ACC112 (cell line): Measurements from ENCODE around the gene GNAO1.

Experiments used
- H2AFZ ChIP-seq: fragments of 200-600 bp; sonication (generic); one replicate; pipeline ENCODE4 v1.6.0; 2017; ENCODE audit warnings: antibody characterized with exemption, low read length; ENCODE audit not compliant: unreplicated experiment
- H3K27ac ChIP-seq: fragments of 200-600 bp; sonication (generic); 2 replicates; pipeline ENCODE4 v1.5.1; 2014; ENCODE audit warnings: low read depth, mild to moderate bottlenecking, antibody characterized with exemption, low read length, moderate library complexity
- H3K27me3 ChIP-seq: fragments of 200-600 bp; sonication (generic); 2 replicates; pipeline ENCODE4 v1.6.1; 2014; ENCODE audit warnings: mild to moderate bottlenecking, antibody characterized with exemption, low read length, moderate library complexity, mixed read lengths; ENCODE audit not compliant: insufficient read depth
- H3K36me3 ChIP-seq: fragments of 200-600 bp; sonication (generic); 2 replicates; pipeline ENCODE4 v1.6.1; 2016; ENCODE audit warnings: mild to moderate bottlenecking, antibody characterized with exemption, low read length, moderate library complexity, mixed read lengths; ENCODE audit not compliant: insufficient read depth
- H3K4me1 ChIP-seq: fragments of 200-600 bp; sonication (generic); one replicate; pipeline ENCODE4 v1.6.1; 2016; ENCODE audit warnings: low read length, mixed read lengths; ENCODE audit not compliant: insufficient read depth, unreplicated experiment, control insufficient read depth
- H3K4me3 ChIP-seq: fragments of 200-600 bp; sonication (generic); 2 replicates; pipeline ENCODE4 v1.5.1; 2014; ENCODE audit warnings: mild to moderate bottlenecking, low read depth, low read length
- H3K79me2 ChIP-seq: fragments of 200-600 bp; sonication (generic); one replicate; pipeline ENCODE4 v1.6.0; 2016; ENCODE audit warnings: low read length; ENCODE audit not compliant: control insufficient read depth, unreplicated experiment, insufficient read depth

The GNAO1 gene

DNA sequence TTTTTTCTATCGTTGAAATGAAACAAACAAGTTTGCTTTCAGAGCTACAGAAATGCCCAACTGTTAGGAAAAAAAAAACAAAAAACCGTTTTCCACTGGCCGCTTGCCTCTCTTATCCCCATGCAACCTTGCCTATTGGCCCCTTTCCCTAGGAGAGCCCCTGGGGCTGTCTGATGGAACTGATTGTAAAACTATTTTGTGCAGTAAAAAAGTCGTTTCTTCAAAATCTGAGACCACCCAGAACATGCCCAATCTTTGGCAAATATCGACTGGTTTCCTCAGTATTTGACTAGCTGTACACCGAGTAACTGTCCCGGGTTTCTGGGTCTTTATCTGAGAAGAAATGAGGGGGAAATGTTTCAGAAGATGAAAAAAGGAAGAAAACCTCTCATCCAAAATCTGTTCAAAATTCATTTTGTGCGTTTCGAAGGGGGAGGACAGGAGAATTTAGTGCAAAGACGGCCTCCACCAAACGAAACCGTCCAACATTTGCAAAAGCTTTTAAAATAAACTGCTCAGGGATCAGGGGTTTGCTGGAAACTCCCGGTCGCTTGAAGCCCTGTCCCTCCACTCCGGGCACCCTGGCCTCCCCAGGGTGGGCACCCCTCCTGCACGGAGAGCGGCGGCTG, 1.1 kb upstream of the GNAO1 start:
- H2AFZ ChIP-seq = no peak overlapping the region
- H3K36me3 ChIP-seq = no peaks in the 10 kb centered on the region
- H3K27ac ChIP-seq = no peak overlapping the region
- no peaks in the 10 kb centered on the region for H3K79me2 ChIP-seq
- no peaks in the 10 kb centered on the region for H3K4me1 ChIP-seq
- peak overlapping the region; percentile 71 for H3K4me3 ChIP-seq
- peaks cover 83% of the 10 kb centered on the region for H3K27me3 ChIP-seq

DNA sequence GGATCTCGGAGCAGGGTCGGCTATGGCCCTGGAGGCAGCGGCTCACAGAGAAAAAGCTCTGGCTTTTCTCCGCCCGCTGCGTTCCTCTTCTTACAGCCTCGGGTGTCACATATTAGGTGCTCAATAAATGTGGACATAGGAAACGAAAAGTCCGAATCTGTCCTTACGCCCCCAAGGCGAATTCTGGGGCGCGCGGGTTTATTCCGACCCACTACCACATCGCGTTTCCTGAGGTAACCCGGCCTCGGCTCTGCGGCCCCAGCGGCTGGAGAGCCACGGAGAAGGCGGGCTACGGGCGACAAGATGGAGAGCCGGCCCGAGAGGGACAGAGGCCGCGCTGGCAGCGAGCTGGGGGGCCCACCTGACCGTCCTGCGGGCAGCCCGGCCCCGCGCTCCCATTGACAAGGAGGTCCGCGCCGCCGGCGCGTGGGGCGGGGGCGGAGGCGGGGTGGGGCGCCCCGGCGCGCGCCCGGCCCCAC, 573 bp upstream of the GNAO1 start:
- H3K27ac ChIP-seq = no peak overlapping the region
- H3K27me3 ChIP-seq = peaks cover 88% of the 10 kb centered on the region
- peak overlapping the region; percentile 0 for H2AFZ ChIP-seq
- H3K4me3 ChIP-seq = peak overlapping the region; percentile 71
- H3K4me1 ChIP-seq = no peaks in the 10 kb centered on the region
- no peaks in the 10 kb centered on the region for H3K79me2 ChIP-seq
- no peaks in the 10 kb centered on the region for H3K36me3 ChIP-seq

DNA sequence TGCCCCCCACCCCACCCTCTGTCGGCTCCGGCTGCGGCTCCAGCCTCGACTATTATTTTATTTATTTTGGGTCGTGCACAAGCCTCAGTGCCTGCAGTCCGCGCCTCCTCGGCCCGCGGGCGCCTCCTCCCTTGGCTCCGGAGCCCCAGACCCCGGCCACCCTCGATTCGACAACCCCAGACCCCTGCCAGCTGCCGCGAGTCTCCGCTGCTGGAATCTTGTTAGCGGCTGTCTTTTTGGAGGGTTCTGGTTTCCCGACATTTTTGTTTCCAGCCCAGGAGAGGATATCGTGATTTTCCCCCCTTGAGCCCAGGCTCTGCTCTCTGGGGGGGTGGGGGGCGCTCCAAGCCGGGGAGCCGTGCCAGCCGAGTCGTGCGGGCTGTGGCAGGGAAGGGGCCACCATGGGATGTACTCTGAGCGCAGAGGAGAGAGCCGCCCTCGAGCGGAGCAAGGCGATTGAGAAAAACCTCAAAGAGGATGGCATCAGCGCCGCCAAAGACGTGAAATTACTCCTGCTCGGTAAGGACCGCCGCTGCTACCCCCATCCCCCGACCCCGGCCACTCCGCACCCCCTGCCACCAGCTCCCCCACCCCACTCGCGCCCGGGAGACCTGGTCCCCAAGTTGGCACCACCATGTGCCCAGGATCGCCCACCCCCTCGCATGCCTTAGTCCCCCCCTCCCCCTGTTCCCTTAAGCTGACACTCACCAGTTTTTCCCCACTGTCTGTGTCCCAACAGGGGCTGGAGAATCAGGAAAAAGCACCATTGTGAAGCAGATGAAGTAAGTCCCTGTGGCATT, 746 bp downstream of the GNAO1 start:
- Histone ChIP-seq H3K4me1 (no peaks in the 10 kb centered on the region), H3K36me3 (no peaks in the 10 kb centered on the region), H3K27ac (no peak overlapping the region), H3K79me2 (no peaks in the 10 kb centered on the region), H3K4me3 (peak overlapping the region; percentile 54; the same call in 1 of the 2 replicates), H2AFZ (no peak overlapping the region), H3K27me3 (peaks cover 94% of the 10 kb centered on the region)

DNA sequence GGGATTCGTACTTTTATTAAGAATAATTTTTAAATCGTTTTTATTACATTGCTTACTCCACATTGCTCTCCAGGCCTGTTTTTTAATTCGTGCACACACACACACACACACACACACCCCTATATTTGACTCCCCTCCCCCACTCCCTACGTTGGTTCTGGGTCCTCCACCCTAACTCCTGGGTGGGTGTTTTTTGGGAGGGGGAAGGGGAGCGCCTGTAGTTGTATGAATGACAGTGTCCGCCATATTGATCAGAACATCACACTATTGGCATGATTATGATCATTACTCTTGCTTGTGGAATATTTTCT, 1.3 kb downstream of the GNAO1 start:
- H3K36me3 ChIP-seq = no peaks in the 10 kb centered on the region
- no peaks in the 10 kb centered on the region for H3K79me2 ChIP-seq
- no peak overlapping the region for H3K27ac ChIP-seq
- H3K4me1 ChIP-seq = no peaks in the 10 kb centered on the region
- peaks cover 96% of the 10 kb centered on the region for H3K27me3 ChIP-seq
- H2AFZ ChIP-seq = no peak overlapping the region
- no peak overlapping the region for H3K4me3 ChIP-seq

GRCh38 chr16:56192986-56193945, 2.0 kb downstream of the GNAO1 start:
- H3K79me2 ChIP-seq = no peaks in the 10 kb centered on the region
- H3K27me3 ChIP-seq = peaks cover 97% of the 10 kb centered on the region
- H3K27ac ChIP-seq = no peak overlapping the region
- no peak overlapping the region for H3K4me3 ChIP-seq
- no peak overlapping the region for H2AFZ ChIP-seq
- H3K4me1 ChIP-seq = no peaks in the 10 kb centered on the region
- no peaks in the 10 kb centered on the region for H3K36me3 ChIP-seq

DNA sequence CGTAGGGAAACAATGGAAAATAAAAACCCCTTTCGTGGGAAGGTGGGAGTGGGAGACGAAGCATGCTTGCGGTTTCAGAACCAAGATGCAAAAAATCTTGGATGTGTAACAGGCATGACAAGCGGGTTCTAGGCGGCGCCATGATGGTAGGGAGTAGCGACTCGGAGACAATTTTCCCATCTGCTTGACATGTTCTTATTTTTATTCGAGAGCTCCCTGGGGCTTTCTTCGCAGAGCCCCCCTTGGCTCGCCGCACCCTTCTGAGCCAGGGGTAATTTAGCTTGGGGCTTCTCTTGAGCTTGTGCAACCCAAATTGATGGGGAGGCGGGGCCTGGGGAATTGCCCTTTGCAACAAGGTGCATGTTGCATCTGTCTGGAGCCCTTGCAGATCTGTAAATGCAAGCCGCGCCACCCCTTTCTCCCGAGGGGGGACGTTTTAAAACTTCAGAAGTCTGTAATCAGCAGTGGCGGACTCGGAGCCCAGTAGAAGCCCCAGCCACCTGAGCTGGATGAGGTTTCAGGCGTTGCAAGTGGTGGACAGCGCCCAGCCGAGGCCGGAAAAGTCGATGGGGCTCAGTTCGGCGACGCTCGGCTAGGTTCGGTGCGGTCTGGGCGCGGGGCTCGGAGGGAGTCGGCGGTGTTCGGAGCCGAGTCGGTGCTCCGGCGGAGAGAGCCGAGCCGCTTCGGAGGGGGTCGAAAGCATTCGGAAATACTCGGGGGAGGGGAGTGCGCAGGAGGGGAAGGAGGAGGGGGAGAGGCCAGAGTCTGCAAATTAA, 2.9 kb downstream of the GNAO1 start:
- no peak overlapping the region for H3K4me3 ChIP-seq
- no peak overlapping the region for H3K27ac ChIP-seq
- no peaks in the 10 kb centered on the region for H3K4me1 ChIP-seq
- no peaks in the 10 kb centered on the region for H3K79me2 ChIP-seq
- H2AFZ ChIP-seq = no peak overlapping the region
- no peaks in the 10 kb centered on the region for H3K36me3 ChIP-seq
- H3K27me3 ChIP-seq = peaks cover 89% of the 10 kb centered on the region

DNA sequence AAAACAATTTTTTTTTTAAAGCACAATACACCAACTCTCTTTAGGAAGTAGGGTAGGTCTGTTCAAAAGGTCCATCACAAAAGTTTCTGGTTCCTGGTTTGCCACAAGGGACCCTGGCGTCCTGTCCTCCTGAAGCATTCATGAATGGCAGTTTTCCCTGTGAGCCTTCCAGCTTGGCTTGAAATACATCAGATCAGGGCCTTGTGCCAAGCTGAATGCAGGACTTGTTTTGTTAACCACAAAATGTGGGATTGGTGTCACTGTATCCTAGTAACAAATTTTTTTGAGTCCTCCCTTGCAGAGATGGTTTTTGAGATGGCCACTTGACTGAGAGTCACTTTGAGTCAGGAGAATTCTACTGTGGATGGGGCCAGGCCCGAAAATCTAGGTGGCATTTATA, 3.9 kb downstream of the GNAO1 start:
- H3K27ac ChIP-seq = no peak overlapping the region
- H3K4me3 ChIP-seq = no peak overlapping the region
- H2AFZ ChIP-seq = no peak overlapping the region
- H3K4me1 ChIP-seq = no peaks in the 10 kb centered on the region
- H3K27me3 ChIP-seq = peaks cover 79% of the 10 kb centered on the region
- no peaks in the 10 kb centered on the region for H3K79me2 ChIP-seq
- H3K36me3 ChIP-seq = no peaks in the 10 kb centered on the region

DNA sequence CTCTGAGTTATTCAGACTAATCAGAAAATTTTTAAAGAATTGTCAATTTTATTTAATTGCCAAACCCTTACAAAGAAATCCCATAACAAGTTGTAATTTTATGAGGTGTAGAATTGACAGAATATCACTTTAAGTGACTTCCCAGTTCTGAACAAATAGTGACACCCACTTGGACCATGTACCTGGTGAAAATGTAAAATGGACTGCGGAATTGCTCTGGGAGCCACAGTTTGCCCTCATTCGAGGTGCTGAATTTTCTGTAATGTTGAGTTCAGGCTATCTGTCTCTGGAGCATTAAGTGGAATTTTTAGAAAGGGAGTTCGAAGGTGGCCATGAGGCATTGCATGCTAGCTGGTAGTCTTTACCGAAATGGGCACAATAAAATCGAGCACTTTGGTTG, 5.1 kb downstream of the GNAO1 start:
- Histone ChIP-seq H3K27me3 (peaks cover 69% of the 10 kb centered on the region), H3K79me2 (no peaks in the 10 kb centered on the region), H3K4me3 (no peak overlapping the region), H3K4me1 (no peaks in the 10 kb centered on the region), H3K27ac (no peak overlapping the region), H2AFZ (no peak overlapping the region), H3K36me3 (no peaks in the 10 kb centered on the region)

DNA sequence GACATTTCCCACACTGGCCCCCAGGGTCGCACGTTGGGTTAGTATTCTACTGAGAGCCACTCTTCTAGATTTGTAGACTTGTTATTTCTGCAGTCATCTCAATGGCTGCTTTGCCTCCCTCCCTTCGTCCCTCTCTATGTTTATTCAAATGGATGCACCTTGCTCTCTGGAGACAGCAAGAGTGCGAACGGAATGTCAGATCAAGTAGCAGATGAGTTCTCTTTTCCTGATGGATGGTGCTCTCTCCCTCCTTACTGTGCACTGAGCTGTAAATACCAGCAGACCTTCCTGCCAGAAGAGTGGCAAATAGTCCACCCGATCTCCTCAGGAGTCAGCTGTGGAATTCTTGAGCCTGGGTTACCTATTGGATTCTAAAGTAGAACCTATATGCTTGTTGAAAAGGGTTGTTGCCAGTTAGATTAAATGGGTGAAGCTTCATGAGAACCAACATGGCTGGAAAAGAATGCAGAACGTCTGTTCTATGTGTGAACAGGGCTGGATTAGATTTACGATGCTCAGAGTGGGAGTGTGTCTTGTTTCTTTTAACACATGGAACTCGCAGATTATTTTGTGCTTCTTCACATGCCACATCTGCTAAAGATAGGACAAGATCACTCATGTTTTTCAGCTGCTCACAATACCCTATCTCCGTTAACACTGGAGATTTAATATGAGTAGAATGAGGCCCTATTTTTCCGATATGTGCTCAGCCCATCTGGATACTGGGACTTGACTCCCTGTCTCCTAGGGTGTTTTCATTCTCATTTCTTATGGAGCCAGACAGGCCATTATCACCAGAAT, 6.1 kb downstream of the GNAO1 start:
- Histone ChIP-seq H3K27ac (no peak overlapping the region), H3K27me3 (peaks cover 59% of the 10 kb centered on the region), H3K4me1 (no peaks in the 10 kb centered on the region), H3K4me3 (no peak overlapping the region), H3K36me3 (no peaks in the 10 kb centered on the region), H3K79me2 (no peaks in the 10 kb centered on the region), H2AFZ (no peak overlapping the region)
